Tibial nerve (tissue), 4 donors: ENCODE measurements around the gene MARCHF3.

ENCODE experiments used
- EP300 ChIP-seq, 2 donors: sonication (generic); formaldehyde crosslinking; IDR thresholded peaks; one replicate each; pipeline ENCODE4 v1.6.1; 2017; ENCODE audit warnings: antibody characterized with exemption in 2 of 2, mild to moderate bottlenecking in 1 of 2
- POLR2A ChIP-seq, 2 donors: fragments of 450-650 bp; IDR thresholded peaks; one replicate each; pipeline ENCODE4 v1.6.1; 2017; ENCODE audit warnings: antibody characterized with exemption in 2 of 2, mild to moderate bottlenecking in 2 of 2, moderate library complexity in 2 of 2
- TF ChIP-seq, protein P1 (sequence below), 5 experiments: fragments of 200-600 bp in 3 of 5; fragments of 450-650 bp in 2 of 5; sonication (generic) in 3 of 5; IDR thresholded peaks; one replicate each; pipeline ENCODE4 v1.5.1; 2016 to 2019; ENCODE audit warnings: antibody characterized with exemption in 5 of 5, mild to moderate bottlenecking in 3 of 5, moderate library complexity in 2 of 5

- TF ChIP-seq, protein P1, sequence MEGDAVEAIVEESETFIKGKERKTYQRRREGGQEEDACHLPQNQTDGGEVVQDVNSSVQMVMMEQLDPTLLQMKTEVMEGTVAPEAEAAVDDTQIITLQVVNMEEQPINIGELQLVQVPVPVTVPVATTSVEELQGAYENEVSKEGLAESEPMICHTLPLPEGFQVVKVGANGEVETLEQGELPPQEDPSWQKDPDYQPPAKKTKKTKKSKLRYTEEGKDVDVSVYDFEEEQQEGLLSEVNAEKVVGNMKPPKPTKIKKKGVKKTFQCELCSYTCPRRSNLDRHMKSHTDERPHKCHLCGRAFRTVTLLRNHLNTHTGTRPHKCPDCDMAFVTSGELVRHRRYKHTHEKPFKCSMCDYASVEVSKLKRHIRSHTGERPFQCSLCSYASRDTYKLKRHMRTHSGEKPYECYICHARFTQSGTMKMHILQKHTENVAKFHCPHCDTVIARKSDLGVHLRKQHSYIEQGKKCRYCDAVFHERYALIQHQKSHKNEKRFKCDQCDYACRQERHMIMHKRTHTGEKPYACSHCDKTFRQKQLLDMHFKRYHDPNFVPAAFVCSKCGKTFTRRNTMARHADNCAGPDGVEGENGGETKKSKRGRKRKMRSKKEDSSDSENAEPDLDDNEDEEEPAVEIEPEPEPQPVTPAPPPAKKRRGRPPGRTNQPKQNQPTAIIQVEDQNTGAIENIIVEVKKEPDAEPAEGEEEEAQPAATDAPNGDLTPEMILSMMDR (IDR thresholded peaks at IDR 0.05), result no peak
- TF ChIP-seq POLR2A (IDR thresholded peaks at IDR 0.05) (no peak), EP300 (IDR thresholded peaks at IDR 0.05) (no peak)
Measured at GRCh38 chr5:126900796-126901195, 129.6 kb downstream of the MARCHF3 start.
